ENCODE measurements around the gene IFFO2.

DNA sequence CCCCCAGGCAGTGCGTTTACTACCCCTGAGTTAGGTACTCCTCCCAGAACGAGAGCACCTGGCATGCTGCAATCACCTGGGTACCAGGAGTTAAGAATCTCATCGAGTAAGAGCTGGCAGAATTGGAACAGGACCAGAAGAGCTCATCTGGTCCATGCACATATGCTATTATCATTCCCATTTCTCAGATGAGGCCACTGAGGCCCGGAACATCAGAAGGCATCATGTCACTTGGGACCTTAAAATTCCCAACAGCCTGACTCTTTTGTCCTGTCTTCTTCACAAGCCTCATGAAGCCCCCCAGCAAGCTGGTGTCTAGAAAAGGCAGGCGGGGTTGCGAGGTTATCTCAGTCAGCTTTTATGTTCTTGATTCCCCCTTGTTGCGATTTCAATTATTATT is 13.9 kb upstream of the IFFO2 start:
- TF ChIP-seq SUZ12 (IDR thresholded peaks at IDR 0.05; ENCODE audit: extremely low read depth, insufficient read depth, insufficient read length) (no peak), ZNF274 (IDR thresholded peaks at IDR 0.05; ENCODE audit: low read depth, low read length) (no peak)
